WERI-Rb-1 (cell line): ENCODE results near the gene EHMT2.
"Not testable (repeated sequence)": the region's sequence is repeated elsewhere in the genome, so short reads cannot be mapped to it uniquely, and the experiment has no call there.

Source experiments
- DNase-seq: peaks from one replicate; pipeline ENCODE4 v3.0.0-alpha.2; 2020
- H3K27ac ChIP-seq: fragments of 250-450 bp; sonication (Bioruptor Pico); 2 replicates; pipeline ENCODE4 v1.5.1; 2020; ENCODE audit warnings: mild to moderate bottlenecking, moderate library complexity
- H3K27me3 ChIP-seq: fragments of 250-450 bp; sonication (Bioruptor Pico); 2 replicates; pipeline ENCODE4 v1.5.1; 2021; ENCODE audit warnings: mild to moderate bottlenecking, low read depth, moderate library complexity; ENCODE audit not compliant: insufficient read depth, severe bottlenecking
- H3K36me3 ChIP-seq: fragments of 250-450 bp; sonication (Bioruptor Pico); 2 replicates; pipeline ENCODE4 v1.5.1; 2020; ENCODE audit warnings: mild to moderate bottlenecking, moderate library complexity
- H3K4me3 ChIP-seq: 2 replicates; pipeline ENCODE4 v1.5.1; 2011; ENCODE audit warnings: low read depth, mild to moderate bottlenecking, control low read depth, low read length
- H3K9me3 ChIP-seq: fragments of 250-450 bp; sonication (Bioruptor Pico); 2 replicates; pipeline ENCODE4 v1.5.1; 2021; ENCODE audit warnings: mild to moderate bottlenecking, moderate library complexity; ENCODE audit not compliant: severe bottlenecking
- CTCF ChIP-seq: IDR thresholded peaks from 2 replicates; pipeline ENCODE4 v1.5.1; 2011; ENCODE audit warnings: low read depth, mild to moderate bottlenecking, control low read depth, inconsistent platforms, low read length

The EHMT2 gene

GRCh38 chr6:31847276-31847978 lies 50.1 kb downstream of the EHMT2 start:
- no peak for DNase-seq
- no peak for TF ChIP-seq CTCF
- H3K4me3 ChIP-seq, result no peak overlapping the region
- H3K27ac ChIP-seq, result no peak overlapping the region
- no peaks in the 10 kb centered on the region for H3K27me3 ChIP-seq
- H3K36me3 ChIP-seq, result peaks cover 5% of the 10 kb centered on the region
- H3K9me3 ChIP-seq, result peaks cover 7% of the 10 kb centered on the region

- DNase-seq, result no peak
- Histone ChIP-seq H3K27ac (no peak overlapping the region), H3K36me3 (peaks cover 33% of the 10 kb centered on the region), H3K9me3 (peaks cover 4% of the 10 kb centered on the region), H3K4me3 (no peak overlapping the region), H3K27me3 (no peaks in the 10 kb centered on the region)
- no peak for TF ChIP-seq CTCF
Observed at GRCh38 chr6:31844507-31844906, 53.0 kb downstream of the EHMT2 start.

- H3K27ac ChIP-seq, result no peak overlapping the region
- H3K36me3 ChIP-seq, result peaks cover 58% of the 10 kb centered on the region
Observed at GRCh38 chr6:31842053-31842452, 55.4 kb downstream of the EHMT2 start.

GRCh38 chr6:31839779-31840126 lies 57.7 kb downstream of the EHMT2 start:
- H3K9me3 ChIP-seq, H3K4me3 ChIP-seq, H3K27me3 ChIP-seq, DNase-seq: not testable (repeated sequence)
- Histone ChIP-seq H3K27ac (peak overlapping the region; percentile 1; the same call in 1 of the 2 replicates), H3K36me3 (peaks cover 80% of the 10 kb centered on the region)

More at GRCh38 chr6:31842053-31842452, 55.4 kb downstream of the EHMT2 start:
- DNase-seq, result no peak
- no peaks in the 10 kb centered on the region for H3K27me3 ChIP-seq
- no peak for TF ChIP-seq CTCF
- no peak overlapping the region for H3K4me3 ChIP-seq
- peaks cover 4% of the 10 kb centered on the region for H3K9me3 ChIP-seq

GRCh38 chr6:31838968-31839367 lies 58.5 kb downstream of the EHMT2 start:
- H3K27me3 ChIP-seq, result no peaks in the 10 kb centered on the region
- H3K4me3 ChIP-seq, result no peak overlapping the region
- no peak for TF ChIP-seq CTCF
- H3K27ac ChIP-seq, result no peak overlapping the region
- H3K9me3 ChIP-seq, result peaks cover 4% of the 10 kb centered on the region
- no peak for DNase-seq
- H3K36me3 ChIP-seq, result peaks cover 80% of the 10 kb centered on the region

- not testable (repeated sequence) for DNase-seq, H3K27me3 ChIP-seq, H3K4me3 ChIP-seq, H3K27ac ChIP-seq, H3K9me3 ChIP-seq
- H3K36me3 ChIP-seq, result peaks cover 80% of the 10 kb centered on the region
Observed at GRCh38 chr6:31838114-31838553, 59.4 kb downstream of the EHMT2 start.
